Activated CD8-positive, alpha-beta memory T cell treated with anti-CD3 and anti-CD28 coated beads, Interleukin-2, amount 50 U/mL, for 4 hours (primary cell): ENCODE results near the gene THSD7A.
"Not testable (repeated sequence)": the region's sequence is repeated elsewhere in the genome, so short reads cannot be mapped to it uniquely, and the experiment has no call there.

ENCODE experiments used
- DNase-seq: peaks from one replicate; pipeline ENCODE4 v3.0.0-alpha.2; 2020

Gene THSD7A

GRCh38 chr7:11486271-11486670 lies 345.7 kb downstream of the THSD7A start:
- no peak for DNase-seq

DNA sequence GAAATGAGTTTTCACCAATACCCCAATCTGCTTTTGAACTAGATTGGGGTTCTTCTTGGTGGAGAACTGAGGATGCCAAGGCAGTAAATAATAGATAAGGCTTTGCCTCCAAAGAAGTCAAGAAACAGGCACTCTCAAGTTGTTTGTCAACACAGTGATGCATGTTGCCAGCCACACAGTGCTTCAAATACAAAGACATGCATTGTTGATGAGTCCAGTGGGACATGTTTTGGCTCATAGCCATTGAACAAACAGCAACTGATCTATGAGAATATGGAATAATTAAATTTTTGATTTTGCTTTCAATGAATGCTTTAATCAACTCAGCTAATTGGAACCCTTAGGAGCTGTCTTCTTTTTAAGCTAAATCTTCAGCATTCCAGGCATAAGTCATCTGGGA lies 346.4 kb downstream of the THSD7A start:
- DNase-seq, result no peak

- no peak for DNase-seq
Observed at GRCh38 chr7:11480143-11480542, 351.9 kb downstream of the THSD7A start.

- no peak for DNase-seq
Observed at GRCh38 chr7:11478882-11479281, 353.1 kb downstream of the THSD7A start.

- no peak for DNase-seq
Observed at GRCh38 chr7:11478426-11478825, 353.6 kb downstream of the THSD7A start.

- no peak for DNase-seq
Observed at GRCh38 chr7:11474902-11475585, 357.0 kb downstream of the THSD7A start.

DNA sequence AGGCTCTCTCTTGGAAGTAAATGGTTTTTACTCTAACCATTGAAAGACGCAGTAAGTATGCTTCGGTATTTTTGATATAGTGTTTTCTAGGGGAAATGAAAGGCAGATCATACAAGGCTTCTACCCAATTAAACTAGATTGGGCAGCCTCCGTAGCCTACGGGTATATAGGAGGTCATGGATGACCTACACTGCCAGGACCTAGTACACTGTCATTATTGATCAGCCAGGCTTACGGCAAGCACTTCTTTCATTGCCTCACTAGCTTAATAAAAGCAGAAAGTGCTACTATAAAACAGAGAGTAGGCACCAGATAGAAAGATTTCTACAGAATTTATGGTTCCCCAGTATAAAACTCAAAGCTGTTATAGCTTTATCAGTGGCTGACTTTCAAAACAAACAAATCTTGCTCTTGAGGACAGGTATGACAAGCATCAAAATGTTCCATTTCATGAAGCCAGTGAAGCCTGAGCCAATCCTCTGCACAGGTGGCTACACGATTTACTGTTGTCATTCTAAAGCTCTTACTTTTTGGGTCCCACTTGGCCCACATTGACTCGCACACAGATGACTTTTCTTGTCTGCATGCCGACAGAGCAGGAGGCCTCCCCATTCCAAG lies 358.1 kb downstream of the THSD7A start:
- DNase-seq, result no peak

DNA sequence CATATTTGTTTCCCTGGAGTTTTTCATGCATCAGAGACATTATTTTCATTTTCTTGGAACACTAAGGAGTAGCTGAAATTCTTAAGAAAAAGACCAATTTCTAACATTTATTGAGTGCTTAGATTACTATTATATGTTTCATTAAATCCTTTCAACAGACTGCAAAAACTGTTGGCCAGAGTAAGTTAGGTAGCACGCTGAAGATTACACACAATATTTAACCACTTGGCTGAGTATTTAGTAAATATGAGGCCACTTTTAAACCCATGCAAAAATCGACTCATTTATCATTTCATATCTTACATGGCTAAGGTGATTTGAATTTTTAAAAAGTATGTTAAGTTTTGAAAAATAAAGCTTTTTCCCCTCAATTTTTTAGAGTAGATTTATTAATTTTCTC lies 358.8 kb downstream of the THSD7A start:
- DNase-seq, result no peak

- no peak for DNase-seq
Observed at GRCh38 chr7:11472646-11473045, 359.4 kb downstream of the THSD7A start.

DNA sequence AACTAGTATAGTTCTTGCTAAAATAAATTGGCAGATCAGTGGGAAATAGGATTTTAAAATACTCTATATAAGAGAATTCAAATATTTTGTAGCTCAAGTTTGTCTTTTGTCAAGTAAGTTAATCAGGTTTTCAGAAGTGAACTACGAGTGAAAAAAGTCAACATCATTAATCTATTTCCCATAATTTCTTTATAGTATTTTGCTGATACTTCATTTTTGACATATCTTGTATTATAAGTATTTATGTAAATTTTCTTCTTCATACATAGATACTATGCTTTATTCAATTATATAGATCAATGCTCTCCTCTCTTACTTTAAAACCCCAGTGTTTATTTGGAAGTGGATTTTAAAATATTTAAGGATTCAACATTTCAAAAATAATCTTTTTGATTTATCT lies 360.7 kb downstream of the THSD7A start:
- DNase-seq, result no peak

GRCh38 chr7:11469028-11469745 lies 362.8 kb downstream of the THSD7A start:
- DNase-seq, result no peak

GRCh38 chr7:11466517-11467105 lies 365.4 kb downstream of the THSD7A start:
- no peak for DNase-seq

DNA sequence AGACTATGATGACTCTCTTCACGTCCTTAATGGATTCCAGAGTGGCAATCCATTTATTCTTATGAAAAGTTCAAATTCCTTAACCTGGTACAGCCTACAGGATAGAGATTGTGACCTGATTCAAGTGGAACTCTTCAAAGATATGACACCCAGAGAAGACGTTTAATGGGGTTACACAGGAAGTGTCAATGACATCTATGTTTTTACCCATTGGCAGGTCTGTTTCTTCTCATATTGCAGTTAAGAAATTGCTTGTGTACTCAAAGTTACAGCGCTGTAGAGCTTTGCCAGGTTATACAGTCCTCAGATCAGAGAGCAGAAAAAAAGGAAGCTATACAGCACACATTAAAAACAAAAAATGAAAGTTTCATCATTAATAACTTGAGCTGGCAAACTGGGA lies 367.4 kb downstream of the THSD7A start:
- no peak for DNase-seq

DNA sequence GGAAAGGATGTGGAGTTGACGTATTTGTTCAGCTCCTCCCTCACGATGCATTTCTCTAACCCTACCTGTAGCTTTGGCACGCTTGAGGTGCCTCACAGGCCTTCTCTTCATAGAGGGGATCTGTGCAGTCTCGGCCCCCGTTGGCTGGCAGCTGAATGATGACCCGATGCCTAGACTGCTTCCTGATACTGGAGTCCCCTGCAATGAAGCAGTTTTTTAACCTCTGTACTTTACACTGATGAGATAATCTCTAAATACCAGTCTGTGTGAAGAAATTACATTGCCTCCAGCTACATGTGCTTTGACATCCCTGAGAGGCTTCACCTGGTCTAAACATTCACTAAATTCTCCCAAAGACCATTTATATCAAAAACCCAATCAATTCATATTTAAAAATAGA lies 370.1 kb downstream of the THSD7A start:
- DNase-seq, result no peak

DNA sequence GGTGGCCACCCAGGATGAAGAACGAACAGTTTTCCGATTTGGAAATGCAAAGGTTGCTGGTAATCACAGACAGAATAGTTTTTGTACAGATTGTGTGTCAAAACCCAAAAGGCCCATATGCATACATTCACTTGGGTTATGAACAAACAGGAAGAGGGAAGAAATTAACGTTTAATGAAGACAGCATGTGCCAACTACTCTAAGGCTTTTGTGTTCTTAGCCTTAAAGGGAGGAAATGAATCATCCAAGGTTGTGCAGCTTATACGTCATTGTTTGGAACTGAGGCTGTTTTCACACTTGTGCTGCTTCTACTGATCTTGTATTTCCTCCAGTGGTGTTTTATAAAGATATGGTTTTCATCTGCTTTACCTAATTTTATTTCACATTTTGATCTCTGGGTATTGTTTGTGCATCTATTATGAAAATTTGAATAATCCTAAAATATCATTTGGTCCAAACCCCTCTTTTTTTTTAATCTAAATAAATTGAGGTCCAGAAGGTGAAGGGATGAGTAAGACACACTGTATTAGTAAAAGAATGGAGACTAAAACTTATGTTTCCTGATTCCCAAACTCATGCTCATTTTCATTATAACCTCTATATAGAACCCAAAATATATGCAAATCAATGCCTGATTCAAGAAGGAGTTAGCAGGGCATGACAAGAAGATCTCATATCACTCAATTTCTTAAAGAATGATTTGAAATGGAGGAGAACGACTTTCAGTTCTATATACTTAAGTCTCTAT lies 373.1 kb downstream of the THSD7A start:
- DNase-seq, result no peak

DNA sequence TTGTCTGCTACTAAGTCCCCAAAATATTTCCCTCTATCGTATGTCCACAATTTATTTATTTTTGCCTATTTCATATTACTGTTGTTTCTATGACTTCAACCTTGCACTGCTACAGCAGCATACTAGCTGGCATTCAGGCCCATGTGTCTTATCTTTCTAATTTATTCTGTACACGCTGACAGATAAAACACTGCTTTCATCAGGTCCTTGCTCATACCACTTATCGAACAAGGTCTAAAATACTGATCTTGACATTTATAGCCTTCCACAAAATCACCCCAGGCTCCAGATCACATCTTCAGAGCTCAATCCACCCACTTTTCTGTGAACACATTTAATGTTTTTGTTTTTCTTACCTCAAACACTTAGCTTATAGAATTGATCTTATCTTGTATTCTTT lies 374.6 kb downstream of the THSD7A start:
- no peak for DNase-seq

- DNase-seq, result no peak
Observed at GRCh38 chr7:11456574-11456973, 375.4 kb downstream of the THSD7A start.

- DNase-seq, result no peak
Observed at GRCh38 chr7:11452476-11452875, 379.5 kb downstream of the THSD7A start.

GRCh38 chr7:11450281-11450680 lies 381.7 kb downstream of the THSD7A start:
- DNase-seq, result no peak

- no peak for DNase-seq
Observed at GRCh38 chr7:11449316-11449715, 382.7 kb downstream of the THSD7A start.

- DNase-seq, result no peak
Observed at GRCh38 chr7:11448323-11448722, 383.7 kb downstream of the THSD7A start.

- no peak for DNase-seq
Observed at GRCh38 chr7:11447106-11447505, 384.9 kb downstream of the THSD7A start.

DNA sequence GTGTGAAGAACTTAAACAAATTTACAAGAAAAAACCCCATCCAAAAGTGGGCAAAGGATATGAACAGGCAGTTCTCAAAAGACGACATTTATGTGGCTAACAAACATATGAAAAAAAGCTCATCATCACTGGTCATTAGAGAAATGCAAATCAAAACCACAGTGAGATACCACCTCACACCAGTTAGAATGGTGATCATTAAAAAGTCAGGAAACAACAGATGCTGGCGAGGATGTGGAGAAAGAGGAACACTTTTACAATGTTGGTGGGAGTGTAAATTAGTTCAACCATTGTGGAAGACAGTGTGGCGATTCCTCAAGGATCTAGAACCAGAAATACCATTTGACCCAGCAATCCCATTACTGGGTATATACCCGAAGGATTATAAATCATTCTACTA lies 388.1 kb downstream of the THSD7A start:
- not testable (repeated sequence) for DNase-seq
